H4 (cell line): Measurements from ENCODE around the gene PEX26. TPM values are rescaled to one million over a fixed set of nuclear protein-coding genes. Genes with fewer than 3 reads are reported as not detected.
"Not testable (repeated sequence)": the region's sequence is repeated elsewhere in the genome, so short reads cannot be mapped to it uniquely, and the experiment has no call there.

Experiments
- DNase-seq: peaks from one replicate; pipeline ENCODE4 v3.0.0-alpha.2; 2015; ENCODE audit warnings: low spot score
- total RNA-seq: library from RNA; depleted of rRNA; stranded (reverse); fragments of >200 nt; shearing (Covaris generic); gene quantifications from 2 replicates; pipeline ENCODE4 v1.2.3, GENCODE V29; 2014

Gene PEX26
- total RNA-seq, 1 experiment from 2014 or later: 8.5 TPM

DNA sequence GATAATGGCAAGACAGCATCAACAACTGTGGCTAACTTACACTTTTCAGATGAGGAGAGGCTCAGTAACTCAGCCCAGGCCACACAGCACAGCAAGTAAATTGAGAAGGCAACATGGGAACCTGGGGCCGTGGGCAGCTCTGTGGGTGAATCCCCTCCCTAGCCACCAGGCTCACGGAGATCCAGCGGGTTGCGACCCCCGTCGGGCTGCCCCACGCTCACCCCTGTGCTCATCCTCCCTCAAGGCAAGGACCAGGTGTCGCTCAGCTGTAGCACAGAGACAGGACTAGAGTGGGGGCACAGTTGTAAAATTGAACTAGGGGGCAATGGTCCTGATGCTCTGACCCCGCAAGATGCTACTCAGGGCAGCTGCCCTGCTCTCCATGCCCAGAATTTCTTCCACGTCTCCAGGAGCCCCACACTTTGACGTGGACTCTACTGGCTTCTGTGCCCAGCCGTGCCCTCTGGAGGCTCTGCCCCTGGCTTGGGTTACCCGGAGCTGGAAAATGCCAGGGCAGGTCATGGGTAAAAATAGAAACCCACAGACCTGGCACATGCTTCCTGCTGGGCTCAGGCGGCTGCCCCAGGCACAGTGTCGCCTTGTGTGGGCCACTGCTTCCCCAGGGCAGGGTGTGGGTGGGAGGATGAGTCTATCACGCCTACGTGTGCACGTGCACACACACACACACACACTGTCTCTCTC lies 41.8 kb downstream of the PEX26 start:
- no peak for DNase-seq

DNA sequence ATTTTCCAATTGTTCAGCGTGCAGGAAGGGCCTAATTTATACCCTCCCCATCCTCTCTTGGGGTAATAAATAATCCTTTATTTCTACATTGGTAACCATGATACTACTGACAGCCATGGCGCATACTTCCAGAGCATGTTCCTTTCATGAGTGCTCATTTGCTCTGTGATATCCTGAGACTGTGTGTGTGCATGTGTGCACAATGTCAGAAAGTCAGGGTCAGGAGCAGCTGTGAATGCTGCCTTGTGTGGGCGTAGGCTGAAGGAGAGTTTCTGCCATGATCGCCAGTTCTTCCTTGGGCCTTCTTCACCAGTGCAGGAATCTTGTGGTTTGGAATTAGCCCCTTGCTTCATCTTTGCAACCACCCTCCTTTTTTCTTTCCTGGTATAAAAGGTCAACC lies 43.1 kb downstream of the PEX26 start:
- no peak for DNase-seq

DNA sequence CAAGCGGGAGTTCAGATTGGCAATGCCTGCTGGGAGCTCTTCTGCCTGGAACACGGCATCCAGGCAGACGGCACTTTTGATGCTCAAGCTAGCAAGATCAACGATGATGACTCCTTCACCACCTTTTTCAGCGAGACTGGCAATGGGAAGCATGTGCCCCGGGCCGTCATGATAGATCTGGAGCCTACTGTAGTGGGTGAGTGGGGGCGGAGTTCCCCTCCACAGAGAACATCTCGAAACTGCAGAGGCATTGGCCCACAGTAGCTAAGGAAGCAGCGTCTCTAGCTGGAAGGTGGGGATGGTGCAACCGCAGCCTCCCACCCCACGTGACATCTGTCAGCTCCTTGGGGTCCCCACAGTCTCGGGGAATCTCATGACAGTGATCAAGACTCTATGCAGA lies 43.7 kb downstream of the PEX26 start:
- DNase-seq: no peak

DNA sequence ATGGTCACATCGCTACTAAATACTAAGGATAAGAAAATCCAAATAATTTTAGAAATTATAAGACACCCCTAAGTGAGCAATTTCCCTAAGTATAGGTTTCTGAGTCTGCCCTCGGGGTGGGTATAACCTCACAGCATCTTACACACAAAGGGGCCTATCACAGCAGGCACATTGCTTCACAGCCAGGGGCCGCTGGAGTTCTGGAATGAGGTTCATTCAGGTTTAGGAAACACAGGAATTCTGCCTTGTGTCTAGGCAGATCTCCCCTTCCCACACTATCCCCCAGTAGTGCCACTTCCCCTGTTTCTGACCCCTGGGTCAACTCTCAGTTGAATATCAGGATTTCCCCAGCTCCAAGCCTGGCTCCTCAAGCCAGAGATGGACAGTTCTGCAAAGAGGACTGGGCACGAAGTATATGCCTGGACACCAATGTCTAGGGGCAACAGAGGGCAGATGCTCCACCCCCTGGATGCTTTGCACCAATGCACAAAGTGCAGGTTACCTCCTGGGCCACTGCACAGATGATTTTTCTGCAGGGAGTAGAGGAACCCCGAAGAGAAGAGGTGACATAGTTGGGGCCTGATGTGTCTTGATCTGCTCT lies 44.3 kb downstream of the PEX26 start:
- no peak for DNase-seq

DNA sequence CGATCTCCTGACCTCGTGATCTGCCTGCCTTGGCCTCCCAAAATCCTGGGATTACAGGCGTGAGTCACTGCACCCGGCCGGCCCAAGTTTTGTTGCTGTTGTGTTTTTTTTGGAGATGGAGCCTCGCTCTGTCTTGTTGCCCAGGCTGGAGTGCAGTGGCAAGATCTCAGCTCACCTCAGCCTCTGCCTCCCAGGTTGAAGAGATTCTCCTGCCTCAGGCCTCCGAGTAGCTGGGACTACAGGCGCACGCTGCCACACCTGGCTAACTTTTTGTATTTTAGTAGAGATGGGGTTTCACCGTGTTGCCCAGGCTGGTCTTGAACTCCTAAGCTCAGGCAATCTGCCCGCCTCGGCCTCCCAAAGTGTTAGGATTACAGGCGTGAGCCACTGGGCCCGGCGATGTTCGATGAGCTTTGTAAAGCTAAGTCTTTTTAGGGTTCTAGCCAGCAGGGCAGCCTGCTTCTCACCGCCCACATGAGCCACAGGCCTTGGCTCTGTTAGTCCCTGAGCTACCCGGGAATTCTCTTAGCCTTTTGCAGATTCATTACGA lies 45.8 kb downstream of the PEX26 start:
- not testable (repeated sequence) for DNase-seq

DNA sequence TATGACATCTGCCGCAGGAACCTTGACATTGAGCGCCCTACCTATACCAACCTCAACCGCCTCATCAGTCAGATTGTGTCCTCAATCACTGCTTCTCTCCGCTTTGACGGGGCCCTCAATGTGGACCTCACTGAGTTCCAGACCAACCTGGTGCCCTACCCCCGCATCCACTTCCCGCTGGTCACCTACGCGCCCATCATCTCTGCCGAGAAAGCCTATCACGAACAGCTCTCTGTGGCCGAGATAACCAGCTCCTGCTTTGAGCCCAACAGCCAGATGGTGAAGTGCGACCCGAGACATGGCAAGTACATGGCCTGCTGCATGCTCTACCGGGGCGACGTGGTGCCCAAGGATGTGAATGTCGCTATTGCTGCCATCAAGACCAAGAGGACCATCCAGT lies 48.8 kb downstream of the PEX26 start:
- no peak for DNase-seq

DNA sequence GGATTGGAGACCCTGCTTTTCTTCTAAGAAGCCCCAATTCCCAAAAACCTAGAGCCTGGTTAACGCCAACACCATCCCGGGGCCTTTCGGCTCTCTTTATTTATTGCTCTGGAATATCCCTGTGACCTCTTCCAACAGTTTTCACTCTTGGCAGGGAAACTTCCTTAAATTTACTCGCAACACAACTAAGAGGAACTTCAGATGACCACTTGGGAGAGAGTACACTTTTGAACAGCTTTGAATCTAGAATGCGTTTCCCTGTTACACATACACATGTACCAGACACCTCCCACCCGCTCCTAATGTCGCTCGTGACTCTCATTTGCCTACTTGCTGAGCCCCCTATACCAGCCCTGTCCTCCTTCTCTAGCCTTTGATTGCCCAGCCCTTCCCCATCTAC lies 52.2 kb downstream of the PEX26 start:
- DNase-seq: no peak

DNA sequence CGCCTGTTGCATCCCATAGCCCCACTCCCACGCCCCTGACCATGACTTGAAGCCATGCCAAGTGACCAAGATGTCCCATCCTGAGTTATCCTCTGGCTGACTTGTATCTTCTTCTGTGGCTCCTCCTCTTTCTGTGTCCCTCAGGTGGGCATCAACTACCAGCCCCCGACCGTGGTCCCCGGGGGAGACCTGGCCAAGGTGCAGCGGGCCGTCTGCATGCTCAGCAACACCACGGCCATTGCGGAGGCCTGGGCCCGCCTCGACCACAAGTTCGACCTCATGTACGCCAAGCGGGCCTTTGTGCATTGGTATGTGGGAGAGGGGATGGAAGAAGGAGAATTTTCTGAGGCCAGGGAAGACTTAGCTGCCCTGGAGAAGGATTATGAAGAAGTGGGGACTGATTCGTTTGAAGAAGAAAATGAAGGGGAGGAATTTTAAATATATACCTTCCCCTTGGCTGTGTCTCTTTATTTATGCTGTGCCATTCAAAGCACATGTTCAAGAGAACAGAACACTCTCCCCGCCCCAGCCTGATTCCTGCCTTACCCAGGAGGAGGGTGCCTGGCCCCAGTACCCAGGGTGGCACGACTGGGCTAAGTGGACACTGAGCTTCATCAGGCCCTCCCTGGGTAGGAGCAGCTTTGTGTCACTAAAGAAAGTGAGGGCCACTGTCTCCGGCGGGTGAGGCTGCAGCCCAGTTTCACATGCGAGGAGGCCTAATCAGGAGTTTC lies 53.1 kb downstream of the PEX26 start:
- no peak for DNase-seq

DNA sequence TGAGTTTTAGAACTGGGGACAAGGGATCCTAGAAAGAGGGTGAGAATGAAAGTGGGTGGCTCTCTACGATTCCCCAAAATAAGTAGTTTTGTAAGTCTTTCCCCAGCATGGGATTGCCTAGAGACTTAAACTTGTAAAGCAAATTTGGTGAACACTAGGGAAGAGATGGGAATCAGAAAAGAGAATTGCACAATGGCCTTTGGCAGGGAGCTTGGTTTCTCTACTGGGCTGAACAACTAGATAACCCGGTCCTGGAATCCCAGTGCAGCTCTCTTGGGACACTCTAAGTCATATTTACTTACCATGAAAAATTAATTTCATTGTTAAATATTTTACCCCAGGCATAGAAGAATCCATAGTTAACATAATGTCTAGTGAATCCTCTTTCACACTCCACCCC lies 55.7 kb downstream of the PEX26 start:
- DNase-seq: no peak

DNA sequence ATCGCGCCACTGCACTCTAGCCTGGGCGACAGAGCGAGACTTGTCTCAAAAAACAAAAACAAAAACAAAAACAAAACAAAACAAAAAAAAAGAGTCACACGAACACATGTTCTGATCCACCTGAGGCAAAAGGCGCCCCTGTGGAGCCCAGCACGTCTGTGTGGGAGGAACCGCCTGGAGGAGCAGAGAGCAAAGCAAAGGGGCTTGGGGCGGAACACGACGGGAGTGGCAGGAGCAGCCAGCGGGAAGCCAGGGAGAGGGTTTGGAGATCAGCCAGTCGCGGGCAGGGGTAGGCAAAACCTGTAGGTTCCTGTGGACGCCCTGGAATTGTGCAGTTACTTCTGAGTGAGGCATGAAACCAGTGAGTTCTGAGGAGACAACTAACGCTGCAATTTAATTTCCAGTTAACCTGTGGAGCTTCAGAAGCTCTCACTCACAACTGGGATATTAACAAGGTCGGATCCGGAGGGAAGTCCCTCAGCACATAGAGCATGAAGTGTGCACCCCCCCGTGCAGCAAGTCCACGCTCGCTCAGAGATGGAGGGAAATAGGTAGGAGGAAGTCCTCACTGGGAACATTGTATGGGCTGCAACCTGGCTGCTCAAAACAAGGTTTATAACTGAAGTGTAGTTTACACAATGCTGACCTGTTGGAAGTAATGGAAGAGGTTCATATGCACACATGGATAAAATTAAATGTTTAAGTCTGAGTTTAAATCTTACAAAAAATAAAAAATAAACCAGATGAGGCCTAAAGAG lies 59.0 kb downstream of the PEX26 start:
- no peak for DNase-seq

DNA sequence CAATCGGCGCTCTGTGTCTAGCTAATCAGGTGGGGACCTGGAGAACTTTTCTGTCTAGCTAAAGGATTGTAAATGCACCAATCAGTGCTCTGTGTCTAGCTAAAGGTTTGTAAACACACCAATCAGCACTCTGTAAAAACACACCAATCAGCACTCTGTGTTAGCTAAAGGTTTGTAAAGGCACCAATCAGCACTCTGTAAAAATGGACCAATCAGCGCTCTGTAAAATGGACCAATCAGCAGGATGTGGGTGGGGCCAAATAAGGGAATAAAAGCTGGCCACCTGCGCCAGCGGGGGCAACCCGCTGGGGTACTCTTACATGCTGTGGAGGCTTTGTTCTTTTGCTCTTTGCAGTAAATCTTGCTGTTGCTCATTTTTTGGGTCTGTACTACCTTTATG lies 63.2 kb downstream of the PEX26 start:
- not testable (repeated sequence) for DNase-seq

DNA sequence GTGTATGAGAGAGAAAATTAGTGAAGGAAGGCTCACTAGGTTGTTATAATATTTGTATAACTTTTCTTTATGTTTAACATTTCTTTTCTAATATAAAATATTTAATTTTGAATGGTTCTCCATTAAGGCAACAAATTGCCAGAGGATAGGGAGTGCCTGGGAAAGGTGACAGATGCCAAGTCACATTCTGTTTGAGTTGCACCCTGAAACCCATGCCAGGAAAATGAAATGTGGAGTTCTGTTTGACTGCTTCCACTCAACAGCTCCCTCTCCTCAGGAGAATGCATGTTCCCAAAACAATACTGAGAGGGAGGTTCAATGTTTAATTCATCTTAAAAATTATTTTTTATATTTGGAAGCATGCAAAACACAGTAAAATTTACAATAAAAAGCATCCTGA lies 66.3 kb downstream of the PEX26 start:
- no peak for DNase-seq

DNA sequence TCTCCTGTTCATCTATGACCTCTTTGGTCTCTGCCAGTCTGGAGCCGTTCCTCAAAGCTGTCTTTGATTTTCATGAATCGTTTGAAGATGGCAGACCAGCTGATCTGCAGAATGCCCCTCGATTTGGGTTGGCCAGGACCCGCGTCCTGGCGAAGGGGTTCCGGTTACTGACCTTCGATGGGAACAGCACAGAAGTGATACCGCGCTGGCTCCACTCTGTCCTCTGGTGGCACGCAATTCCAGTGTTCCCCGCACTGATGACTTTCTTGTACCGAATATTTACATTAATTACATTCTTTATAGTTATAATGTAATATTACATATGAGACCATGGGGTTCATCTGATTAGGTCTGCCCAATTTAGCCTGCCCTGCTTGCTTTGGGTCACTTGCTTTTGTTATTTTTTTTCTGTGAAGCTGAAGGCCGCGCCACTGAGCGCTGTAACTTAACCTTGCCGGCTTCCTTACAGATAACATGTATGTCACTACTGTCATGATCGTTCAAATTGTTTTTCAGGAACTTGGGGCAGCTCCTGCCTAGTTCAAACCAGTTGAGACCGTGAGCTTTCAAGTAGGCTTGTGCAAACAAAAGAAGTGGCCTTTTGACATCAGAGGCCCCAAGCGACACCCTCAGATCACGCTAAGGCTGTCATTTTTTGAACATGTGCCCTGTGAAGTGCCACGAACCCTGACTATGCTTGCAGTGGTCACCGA lies 68.0 kb downstream of the PEX26 start:
- DNase-seq: no peak

DNA sequence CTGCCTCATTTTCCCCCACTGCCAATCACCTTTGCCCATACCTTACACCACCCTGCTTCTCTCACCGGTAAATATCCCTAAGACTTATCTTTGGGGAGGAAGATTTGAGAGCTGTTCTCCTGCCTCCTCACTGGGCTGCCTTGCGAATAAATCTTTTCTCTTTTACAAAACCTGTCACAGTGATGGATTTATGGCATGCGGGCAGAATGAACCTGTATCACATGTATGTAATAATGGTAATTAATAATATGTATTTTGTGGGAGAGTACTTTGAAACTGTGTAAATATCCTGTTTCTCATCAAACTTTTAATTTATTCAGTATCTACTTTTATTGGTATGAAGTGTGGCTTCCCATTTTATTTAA lies 68.6 kb downstream of the PEX26 start:
- no peak for DNase-seq

DNA sequence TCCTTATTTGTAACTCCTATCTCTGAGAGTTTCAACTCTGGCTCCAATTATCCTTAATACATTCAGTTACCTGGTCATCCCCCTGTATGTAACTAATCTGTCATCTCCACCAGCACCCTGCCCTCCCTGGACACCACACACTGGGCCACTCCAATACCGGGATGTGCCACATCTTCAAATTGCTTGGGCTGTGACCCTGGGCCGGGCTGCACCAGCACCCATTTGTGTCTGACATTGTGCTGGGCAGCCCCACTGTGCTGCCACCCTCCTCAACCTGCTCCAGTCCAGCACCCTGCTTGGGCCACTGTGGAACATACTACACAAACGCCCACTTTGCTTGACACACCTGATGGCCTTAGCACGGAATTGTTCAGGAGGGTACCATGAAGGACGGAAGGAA lies 70.0 kb downstream of the PEX26 start:
- no peak for DNase-seq

DNA sequence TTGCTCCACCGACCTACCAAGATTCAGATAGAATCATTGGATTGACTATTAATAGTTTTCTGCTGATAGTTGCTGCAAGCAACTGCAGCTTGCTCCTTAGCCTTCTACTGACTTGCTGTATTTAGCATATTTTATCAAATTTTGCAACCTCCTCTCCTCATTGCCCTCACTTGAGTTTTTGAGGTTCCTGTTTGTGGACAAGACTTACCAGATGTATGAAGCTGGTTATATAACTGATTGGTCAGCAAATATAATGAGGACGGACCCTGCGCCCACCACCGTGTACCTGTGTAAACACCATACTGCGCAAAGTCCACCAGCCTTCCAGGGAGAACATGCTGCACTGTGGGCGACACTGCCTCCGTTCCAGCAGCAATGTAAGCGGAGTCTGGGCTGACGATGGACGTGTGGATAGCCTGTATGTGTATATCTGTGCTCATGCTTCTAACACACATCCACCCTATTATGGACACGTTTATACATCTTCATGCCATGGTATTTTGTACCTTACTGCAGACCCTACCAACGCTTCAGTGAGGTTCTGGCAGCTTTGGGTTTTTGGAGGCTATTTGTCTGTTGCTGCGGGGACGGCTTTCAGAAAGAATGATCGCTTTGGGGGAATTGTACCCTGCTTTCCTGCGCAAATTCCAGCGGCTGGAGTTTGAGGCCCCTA lies 70.6 kb downstream of the PEX26 start:
- DNase-seq: no peak

DNA sequence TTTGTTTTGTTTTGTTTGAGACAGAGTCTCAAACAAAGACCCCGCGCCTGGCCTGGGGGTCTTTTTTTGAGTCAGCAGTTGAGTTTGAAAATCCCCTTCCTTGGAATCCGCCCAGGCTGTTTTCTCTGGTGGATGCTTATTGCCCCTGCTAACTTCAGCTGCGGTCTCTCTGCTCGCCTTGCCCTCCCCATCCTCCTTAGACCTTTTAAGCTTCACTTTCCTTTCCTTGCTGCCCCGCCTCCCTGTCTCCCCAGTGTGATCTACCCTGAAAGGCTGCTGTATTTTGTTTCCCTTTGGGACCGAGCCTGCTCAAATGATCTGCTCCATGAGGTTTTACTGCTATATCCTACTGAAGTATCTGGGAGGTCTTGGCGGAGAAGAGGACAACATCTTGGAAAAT lies 74.7 kb downstream of the PEX26 start:
- DNase-seq: no peak

DNA sequence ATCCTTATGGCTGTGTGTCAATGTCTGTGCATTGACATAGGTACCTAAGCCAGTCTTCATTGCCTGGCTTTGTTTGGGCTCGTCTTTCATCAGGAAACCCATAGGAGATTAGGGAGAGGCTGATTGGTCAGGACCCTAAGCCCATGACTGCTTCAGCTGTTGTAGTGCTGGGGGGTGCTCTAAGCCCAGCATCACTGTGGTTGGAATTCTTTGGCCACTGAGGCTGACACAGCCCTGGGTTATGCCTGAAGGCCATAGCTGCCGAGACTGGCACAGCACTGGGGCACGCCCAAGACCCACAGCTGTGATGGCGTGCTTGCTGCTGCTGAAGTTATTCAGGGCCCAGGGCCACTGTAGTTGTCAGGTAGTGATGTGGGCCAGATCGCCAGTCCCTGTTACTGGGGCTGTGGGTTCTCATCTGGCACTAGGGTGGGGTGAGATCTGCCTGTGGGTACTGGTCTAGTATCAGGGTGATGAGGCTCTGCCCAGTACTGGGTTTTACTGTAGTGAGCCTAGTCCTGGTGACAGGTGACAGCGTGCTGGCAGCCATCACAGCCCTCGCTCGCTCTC lies 77.1 kb downstream of the PEX26 start:
- no peak for DNase-seq
